K562 (cell line): ENCODE data around the gene CHAD. TPM values are rescaled to one million over a fixed set of nuclear protein-coding genes. Genes with fewer than 3 reads are reported as not detected.
A peak's percentile ranks its signal among the peaks of the same experiment; 100 is the strongest.

Experiments used
- ATF1 ChIP-seq, 2 experiments: fragments of 450-650 bp in 1 of 2; IDR thresholded peaks; 2 replicates each; pipeline ENCODE4 v1.6.1; 2016; ENCODE audit warnings: missing compliant biosample characterization in 1 of 2, missing genetic modification characterization in 1 of 2
- BRF1 ChIP-seq: IDR thresholded peaks from 3 replicates; pipeline ENCODE4 v1.6.1; 2011; ENCODE audit warnings: borderline replicate concordance, mild to moderate bottlenecking; ENCODE audit not compliant: insufficient read length; ENCODE audit errors: extremely low read depth
- CEBPG ChIP-seq, 3 experiments: fragments of 200-800 bp in 1 of 3; sonication (Bioruptor generic) in 1 of 3; sonication (generic) in 1 of 3; formaldehyde crosslinking in 1 of 3; IDR thresholded peaks in 2 of 3; conservative IDR thresholded peaks in 1 of 3; 2 replicates each; pipeline versions ENCODE4 v1.6.1 to v1.8.0; 2016 to 2022; ENCODE audit warnings: missing compliant biosample characterization in 2 of 3, missing genetic modification characterization in 2 of 3, mild to moderate bottlenecking in 1 of 3, missing genetic modification reagents in 1 of 3
- GATAD2B ChIP-seq: fragments of 450-650 bp; IDR thresholded peaks from 2 replicates; pipeline ENCODE4 v1.6.1; 2017; ENCODE audit warnings: mild to moderate bottlenecking, borderline replicate concordance
- KDM1A ChIP-seq, 2 experiments: fragments of 450-650 bp; IDR thresholded peaks; 2 replicates each; pipeline ENCODE4 v1.6.1; 2016; ENCODE audit warnings: mild to moderate bottlenecking in 2 of 2
- LARP7 ChIP-seq: fragments of 450-650 bp; IDR thresholded peaks from 2 replicates; pipeline ENCODE4 v1.6.1; 2016
- MCM2 ChIP-seq: fragments of 450-650 bp; IDR thresholded peaks from 2 replicates; pipeline ENCODE4 v1.6.1; 2017; ENCODE audit warnings: low read depth, mild to moderate bottlenecking
- NFXL1 ChIP-seq: fragments of 450-650 bp; formaldehyde crosslinking; IDR thresholded peaks from 2 replicates; pipeline ENCODE4 v1.4.0; 2021; ENCODE audit warnings: mild to moderate bottlenecking
- SP1 ChIP-seq: sonication (generic); formaldehyde crosslinking; IDR thresholded peaks from 2 replicates; pipeline ENCODE4 v1.8.1; 2022; ENCODE audit warnings: mild to moderate bottlenecking, missing genetic modification reagents
- TEAD1 ChIP-seq, 2 experiments: fragments of 450-650 bp in 1 of 2; sonication (generic) in 1 of 2; formaldehyde crosslinking; IDR thresholded peaks; 2 replicates each; pipeline versions ENCODE4 v1.4.0 to v1.8.0; 2020 to 2022; ENCODE audit warnings: mild to moderate bottlenecking in 2 of 2, missing genetic modification reagents in 1 of 2
- ZNF589 ChIP-seq: fragments of 200-800 bp; sonication (Bioruptor generic); IDR thresholded peaks from 2 replicates; pipeline ENCODE4 v1.6.1; 2016; ENCODE audit warnings: low read depth, missing genetic modification characterization, missing compliant biosample characterization
- polyA plus RNA-seq, 8 experiments: library from polyadenylated mRNA; depleted of rRNA in 4 of 8; stranded (reverse) in 5 of 8; unstranded in 3 of 8; fragments of >200 nt; fragmentation: Nextera tagmentation in 2 of 8; fragmentation: Illumina TruSeq in 1 of 8; extraction: Ambion mirVana in 2 of 8; extraction: Trizol in 1 of 8; gene quantifications; 2 replicates each; pipeline versions ENCODE4 v1.2.1 to v1.2.3, GENCODE V29; 2011 to 2014; ENCODE audit warnings: inconsistent platforms in 1 of 8, missing spikeins in 1 of 8
- total RNA-seq, 7 experiments: library from RNA; depleted of rRNA in 6 of 7; stranded (reverse); fragments of >200 nt in 6 of 7; fragmentation: Illumina TruSeq in 2 of 7; extraction: Trizol in 2 of 7; gene quantifications; 2 replicates each; pipeline versions ENCODE4 v1.2.1 to v1.2.3, GENCODE V29; 2011 to 2021; ENCODE audit warnings: low replicate concordance in 1 of 7
- TF ChIP-seq, protein P1 (sequence below), 2 experiments: IDR thresholded peaks in 1 of 2; conservative IDR thresholded peaks in 1 of 2; 2 replicates each; pipeline ENCODE4 v1.6.1; 2016; ENCODE audit warnings: low read depth in 2 of 2, mild to moderate bottlenecking in 1 of 2, missing compliant biosample characterization in 1 of 2, missing genetic modification characterization in 1 of 2, moderate library complexity in 1 of 2
- TF ChIP-seq, protein P2 (sequence below): fragments of 450-650 bp; IDR thresholded peaks from 2 replicates; pipeline ENCODE4 v1.6.1; 2016
- TF ChIP-seq, protein P3 (sequence below): fragments of 250-450 bp; sonication (Bioruptor Pico); IDR thresholded peaks from 2 replicates; pipeline ENCODE4 v1.4.0; 2020
- TF ChIP-seq, protein P4 (sequence below): fragments of 250-450 bp; sonication (Bioruptor Pico); IDR thresholded peaks from 2 replicates; pipeline ENCODE4 v1.6.1; 2021; ENCODE audit warnings: mild to moderate bottlenecking

CHAD gene
- total and polyA plus RNA-seq, 9 of the 15 experiments (the other 6 are each of a cell fraction or from before 2014, with no cell fraction given) = not detected

DNA sequence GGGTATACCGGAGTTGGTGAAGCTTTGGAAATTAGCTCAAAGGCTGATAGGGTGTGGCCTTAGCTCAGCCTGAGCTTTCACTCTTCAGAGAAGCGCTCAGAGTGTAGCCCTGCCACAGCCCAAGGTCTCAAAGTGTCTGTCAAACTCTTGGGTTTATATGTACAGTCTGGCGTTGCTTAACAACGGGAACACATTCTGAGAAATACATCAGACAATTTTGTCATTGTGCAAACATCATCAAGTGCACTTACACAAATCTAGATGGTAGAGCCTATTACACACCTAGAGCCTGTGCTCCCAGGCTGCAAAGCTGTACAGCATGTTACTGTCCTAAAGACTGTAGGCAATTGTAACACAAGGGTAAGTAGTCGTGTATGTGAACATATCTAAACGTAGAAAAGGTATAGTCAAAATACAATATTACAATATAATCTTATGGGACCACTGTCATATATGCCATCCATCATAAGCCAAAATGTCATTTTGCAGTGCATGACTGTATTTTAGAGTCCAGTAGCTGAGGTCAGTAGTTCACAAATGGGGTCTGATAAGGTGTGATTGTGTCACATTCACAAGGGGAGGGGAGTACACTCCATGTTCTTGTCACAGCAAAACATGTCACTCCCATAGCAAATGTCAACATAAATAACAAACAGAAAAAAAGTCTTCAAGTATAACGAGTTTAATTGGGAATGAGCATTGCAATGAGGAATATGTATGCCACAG is 20.6 kb downstream of the CHAD start (continued):
- TF ChIP-seq BRF1 (no peak), KDM1A (IDR thresholded peaks at IDR 0.05) (peak; percentile 35 to 60; a peak in 2 of 4 replicates), TEAD1 (CRISPR knock-in tag; IDR thresholded peaks at IDR 0.05) (peak; percentile 27 to 57; a peak in 1 of 4 replicates), CEBPG (CRISPR knock-in tag; IDR thresholded peaks at IDR 0.05) (no peak), CEBPG (tag; conservative IDR thresholded peaks at IDR 0.05 in 1 of 2, IDR thresholded peaks at IDR 0.05 in 1 of 2) (peak in 1 of 2 experiments; percentile 42; a peak in 1 of 4 replicates), ATF1 (CRISPR knock-in tag; IDR thresholded peaks at IDR 0.05) (no peak), ATF1 (tag; IDR thresholded peaks at IDR 0.05) (peak; percentile 22; the same call in 1 of the 2 replicates), ZNF589 (no peak), SP1 (no peak), LARP7 (no peak), GATAD2B (no peak), MCM2 (no peak), NFXL1 (no peak)
- TF ChIP-seq, protein P1, sequence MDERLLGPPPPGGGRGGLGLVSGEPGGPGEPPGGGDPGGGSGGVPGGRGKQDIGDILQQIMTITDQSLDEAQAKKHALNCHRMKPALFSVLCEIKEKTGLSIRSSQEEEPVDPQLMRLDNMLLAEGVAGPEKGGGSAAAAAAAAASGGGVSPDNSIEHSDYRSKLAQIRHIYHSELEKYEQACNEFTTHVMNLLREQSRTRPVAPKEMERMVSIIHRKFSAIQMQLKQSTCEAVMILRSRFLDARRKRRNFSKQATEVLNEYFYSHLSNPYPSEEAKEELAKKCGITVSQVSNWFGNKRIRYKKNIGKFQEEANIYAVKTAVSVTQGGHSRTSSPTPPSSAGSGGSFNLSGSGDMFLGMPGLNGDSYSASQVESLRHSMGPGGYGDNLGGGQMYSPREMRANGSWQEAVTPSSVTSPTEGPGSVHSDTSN (CRISPR knock-in tag; IDR thresholded peaks at IDR 0.05; ENCODE audit: low read depth) = no peak
- TF ChIP-seq, protein P1 (tag; conservative IDR thresholded peaks at IDR 0.05; ENCODE audit: low read depth) = peak; percentile 74
- TF ChIP-seq, protein P2, sequence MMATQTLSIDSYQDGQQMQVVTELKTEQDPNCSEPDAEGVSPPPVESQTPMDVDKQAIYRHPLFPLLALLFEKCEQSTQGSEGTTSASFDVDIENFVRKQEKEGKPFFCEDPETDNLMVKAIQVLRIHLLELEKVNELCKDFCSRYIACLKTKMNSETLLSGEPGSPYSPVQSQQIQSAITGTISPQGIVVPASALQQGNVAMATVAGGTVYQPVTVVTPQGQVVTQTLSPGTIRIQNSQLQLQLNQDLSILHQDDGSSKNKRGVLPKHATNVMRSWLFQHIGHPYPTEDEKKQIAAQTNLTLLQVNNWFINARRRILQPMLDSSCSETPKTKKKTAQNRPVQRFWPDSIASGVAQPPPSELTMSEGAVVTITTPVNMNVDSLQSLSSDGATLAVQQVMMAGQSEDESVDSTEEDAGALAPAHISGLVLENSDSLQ = peak; percentile 72
- TF ChIP-seq, protein P3, sequence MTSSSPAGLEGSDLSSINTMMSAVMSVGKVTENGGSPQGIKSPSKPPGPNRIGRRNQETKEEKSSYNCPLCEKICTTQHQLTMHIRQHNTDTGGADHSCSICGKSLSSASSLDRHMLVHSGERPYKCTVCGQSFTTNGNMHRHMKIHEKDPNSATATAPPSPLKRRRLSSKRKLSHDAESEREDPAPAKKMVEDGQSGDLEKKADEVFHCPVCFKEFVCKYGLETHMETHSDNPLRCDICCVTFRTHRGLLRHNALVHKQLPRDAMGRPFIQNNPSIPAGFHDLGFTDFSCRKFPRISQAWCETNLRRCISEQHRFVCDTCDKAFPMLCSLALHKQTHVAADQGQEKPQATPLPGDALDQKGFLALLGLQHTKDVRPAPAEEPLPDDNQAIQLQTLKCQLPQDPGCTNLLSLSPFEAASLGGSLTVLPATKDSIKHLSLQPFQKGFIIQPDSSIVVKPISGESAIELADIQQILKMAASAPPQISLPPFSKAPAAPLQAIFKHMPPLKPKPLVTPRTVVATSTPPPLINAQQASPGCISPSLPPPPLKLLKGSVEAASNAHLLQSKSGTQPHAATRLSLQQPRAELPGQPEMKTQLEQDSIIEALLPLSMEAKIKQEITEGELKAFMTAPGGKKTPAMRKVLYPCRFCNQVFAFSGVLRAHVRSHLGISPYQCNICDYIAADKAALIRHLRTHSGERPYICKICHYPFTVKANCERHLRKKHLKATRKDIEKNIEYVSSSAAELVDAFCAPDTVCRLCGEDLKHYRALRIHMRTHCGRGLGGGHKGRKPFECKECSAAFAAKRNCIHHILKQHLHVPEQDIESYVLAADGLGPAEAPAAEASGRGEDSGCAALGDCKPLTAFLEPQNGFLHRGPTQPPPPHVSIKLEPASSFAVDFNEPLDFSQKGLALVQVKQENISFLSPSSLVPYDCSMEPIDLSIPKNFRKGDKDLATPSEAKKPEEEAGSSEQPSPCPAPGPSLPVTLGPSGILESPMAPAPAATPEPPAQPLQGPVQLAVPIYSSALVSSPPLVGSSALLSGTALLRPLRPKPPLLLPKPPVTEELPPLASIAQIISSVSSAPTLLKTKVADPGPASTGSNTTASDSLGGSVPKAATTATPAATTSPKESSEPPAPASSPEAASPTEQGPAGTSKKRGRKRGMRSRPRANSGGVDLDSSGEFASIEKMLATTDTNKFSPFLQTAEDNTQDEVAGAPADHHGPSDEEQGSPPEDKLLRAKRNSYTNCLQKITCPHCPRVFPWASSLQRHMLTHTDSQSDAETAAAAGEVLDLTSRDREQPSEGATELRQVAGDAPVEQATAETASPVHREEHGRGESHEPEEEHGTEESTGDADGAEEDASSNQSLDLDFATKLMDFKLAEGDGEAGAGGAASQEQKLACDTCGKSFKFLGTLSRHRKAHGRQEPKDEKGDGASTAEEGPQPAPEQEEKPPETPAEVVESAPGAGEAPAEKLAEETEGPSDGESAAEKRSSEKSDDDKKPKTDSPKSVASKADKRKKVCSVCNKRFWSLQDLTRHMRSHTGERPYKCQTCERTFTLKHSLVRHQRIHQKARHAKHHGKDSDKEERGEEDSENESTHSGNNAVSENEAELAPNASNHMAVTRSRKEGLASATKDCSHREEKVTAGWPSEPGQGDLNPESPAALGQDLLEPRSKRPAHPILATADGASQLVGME (CRISPR knock-in tag) = no peak
- TF ChIP-seq, protein P4, sequence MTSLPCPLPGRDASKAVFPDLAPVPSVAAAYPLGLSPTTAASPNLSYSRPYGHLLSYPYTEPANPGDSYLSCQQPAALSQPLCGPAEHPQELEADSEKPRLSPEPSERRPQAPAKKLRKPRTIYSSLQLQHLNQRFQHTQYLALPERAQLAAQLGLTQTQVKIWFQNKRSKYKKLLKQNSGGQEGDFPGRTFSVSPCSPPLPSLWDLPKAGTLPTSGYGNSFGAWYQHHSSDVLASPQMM (CRISPR knock-in tag) = no peak
